Measurements from ENCODE around the gene GCGR.

DNA sequence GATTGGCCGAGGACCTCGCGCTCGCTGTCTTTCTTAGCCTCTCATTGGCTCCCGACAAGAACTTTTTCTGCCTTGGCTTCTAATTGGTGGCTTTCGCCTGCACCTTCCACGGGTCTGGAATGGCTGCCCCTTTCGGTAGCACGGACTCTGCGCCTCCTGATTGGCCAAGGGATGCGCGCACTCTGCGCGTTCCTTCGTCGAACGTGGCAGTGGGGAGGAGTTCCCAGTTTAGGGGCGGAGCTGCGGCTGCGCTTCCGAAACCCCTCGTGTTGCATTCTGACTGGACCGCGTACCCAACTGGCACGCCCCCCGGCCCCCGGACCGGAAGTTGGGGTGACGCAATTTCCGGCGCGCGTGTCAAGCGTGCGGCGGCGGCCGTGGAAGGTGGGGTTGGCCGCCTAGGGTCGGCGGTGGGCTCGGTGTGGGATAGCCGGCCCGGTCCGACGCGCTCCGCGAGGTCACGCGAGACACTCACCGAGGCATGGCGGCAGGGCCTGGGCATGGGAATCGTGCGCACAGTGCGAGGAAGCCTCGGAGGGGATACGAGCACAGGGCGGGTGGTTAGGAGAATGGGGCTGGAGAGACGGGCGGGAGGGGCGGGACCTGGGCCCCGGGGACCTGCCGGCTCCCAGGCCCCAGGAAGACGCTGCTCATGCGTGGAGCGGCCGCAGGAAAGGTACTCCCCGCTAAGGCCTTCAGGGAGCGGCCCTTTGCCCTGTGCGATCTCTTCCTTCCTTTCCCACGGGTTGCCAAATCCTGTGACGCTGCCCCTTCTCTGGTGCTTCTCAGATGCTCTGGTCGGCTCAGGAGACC, 57.0 kb downstream of the GCGR start:
- TF ChIP-seq, protein P1, sequence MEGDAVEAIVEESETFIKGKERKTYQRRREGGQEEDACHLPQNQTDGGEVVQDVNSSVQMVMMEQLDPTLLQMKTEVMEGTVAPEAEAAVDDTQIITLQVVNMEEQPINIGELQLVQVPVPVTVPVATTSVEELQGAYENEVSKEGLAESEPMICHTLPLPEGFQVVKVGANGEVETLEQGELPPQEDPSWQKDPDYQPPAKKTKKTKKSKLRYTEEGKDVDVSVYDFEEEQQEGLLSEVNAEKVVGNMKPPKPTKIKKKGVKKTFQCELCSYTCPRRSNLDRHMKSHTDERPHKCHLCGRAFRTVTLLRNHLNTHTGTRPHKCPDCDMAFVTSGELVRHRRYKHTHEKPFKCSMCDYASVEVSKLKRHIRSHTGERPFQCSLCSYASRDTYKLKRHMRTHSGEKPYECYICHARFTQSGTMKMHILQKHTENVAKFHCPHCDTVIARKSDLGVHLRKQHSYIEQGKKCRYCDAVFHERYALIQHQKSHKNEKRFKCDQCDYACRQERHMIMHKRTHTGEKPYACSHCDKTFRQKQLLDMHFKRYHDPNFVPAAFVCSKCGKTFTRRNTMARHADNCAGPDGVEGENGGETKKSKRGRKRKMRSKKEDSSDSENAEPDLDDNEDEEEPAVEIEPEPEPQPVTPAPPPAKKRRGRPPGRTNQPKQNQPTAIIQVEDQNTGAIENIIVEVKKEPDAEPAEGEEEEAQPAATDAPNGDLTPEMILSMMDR (IDR thresholded peaks at IDR 0.05), result peak in 1 of 4 experiments; percentile 36
- TF ChIP-seq POLR2A (IDR thresholded peaks at IDR 0.05), result peak; percentile 92 to 94
